SU-DHL-6 (cell line): ENCODE data around the gene SMIM43.

ENCODE experiments used
- H2AFZ ChIP-seq: fragments of 200-600 bp; sonication (generic); 2 replicates; pipeline ENCODE4 v1.6.1; 2014; ENCODE audit warnings: low read depth, mild to moderate bottlenecking, moderate library complexity, mixed read lengths, antibody characterized with exemption, low read length; ENCODE audit not compliant: severe bottlenecking
- H3F3A ChIP-seq: fragments of 200-600 bp; shearing (Covaris generic); 2 replicates; pipeline ENCODE4 v1.6.0; 2016; ENCODE audit warnings: antibody characterized with exemption, mild to moderate bottlenecking; ENCODE audit not compliant: insufficient read depth
- H3K27ac ChIP-seq: fragments of 200-600 bp; sonication (generic); 2 replicates; pipeline ENCODE4 v1.5.1; 2016; ENCODE audit warnings: low read depth, mild to moderate bottlenecking, low read length, moderate library complexity, mixed read lengths
- H3K27me3 ChIP-seq: fragments of 200-600 bp; sonication (generic), shearing (Covaris generic); 2 replicates; pipeline ENCODE4 v1.6.0; 2014; ENCODE audit warnings: mild to moderate bottlenecking, low read length
- H3K36me3 ChIP-seq: fragments of 200-600 bp; sonication (generic); 2 replicates; pipeline ENCODE4 v1.6.1; 2014; ENCODE audit warnings: mild to moderate bottlenecking, low read length, mixed read lengths
- H3K4me2 ChIP-seq: fragments of 300-600, 200-600 bp; shearing (Covaris generic), sonication (generic); 2 replicates; pipeline ENCODE4 v1.6.0; 2014; ENCODE audit warnings: low read length, low read depth, mild to moderate bottlenecking; ENCODE audit not compliant: poor library complexity, severe bottlenecking
- H3K4me3 ChIP-seq: fragments of 200-600 bp; sonication (generic); 2 replicates; pipeline ENCODE4 v1.5.1; 2014; ENCODE audit warnings: antibody characterized with exemption, low read length, mild to moderate bottlenecking, mixed read lengths; ENCODE audit not compliant: insufficient read depth, poor library complexity, severe bottlenecking
- H3K79me2 ChIP-seq: fragments of 200-600 bp; sonication (generic); 2 replicates; pipeline ENCODE4 v1.6.1; 2014; ENCODE audit warnings: mild to moderate bottlenecking, low read length, moderate library complexity; ENCODE audit not compliant: insufficient read depth
- H3K9ac ChIP-seq: fragments of 200-600 bp; sonication (generic); 2 replicates; pipeline ENCODE4 v1.7.0; 2014; ENCODE audit warnings: mild to moderate bottlenecking, low read length
- H3K9me2 ChIP-seq: fragments of 200-600 bp; sonication (generic); replicated peaks from 2 replicates; pipeline ENCODE4 v1.6.1; 2014; ENCODE audit warnings: low read length; ENCODE audit not compliant: insufficient read depth
- H3K9me3 ChIP-seq: fragments of 200-600 bp; sonication (generic); 2 replicates; pipeline ENCODE4 v1.6.1; 2014; ENCODE audit warnings: low read length, mixed read lengths; ENCODE audit not compliant: insufficient read depth
- H4K20me1 ChIP-seq: fragments of 200-600 bp; sonication (generic); 2 replicates; pipeline ENCODE4 v1.6.1; 2014; ENCODE audit warnings: low read depth, mild to moderate bottlenecking, antibody characterized with exemption, low read length, moderate library complexity, mixed read lengths
- EZH2phosphoT487 ChIP-seq: fragments of 200-600 bp; sonication (generic), shearing (Covaris generic); conservative IDR thresholded peaks from 2 replicates; pipeline ENCODE4 v1.6.1; 2018; ENCODE audit warnings: mild to moderate bottlenecking, antibody characterized with exemption, low read length, moderate library complexity, mixed read lengths
- TF ChIP-seq, protein P1 (sequence below): fragments of 200-600 bp; sonication (generic); IDR thresholded peaks from one replicate; pipeline ENCODE4 v1.5.1; 2017; ENCODE audit warnings: antibody characterized with exemption, mild to moderate bottlenecking, low read length, moderate library complexity; ENCODE audit not compliant: insufficient read depth, poor library complexity, severe bottlenecking

SMIM43 gene

GRCh38 chr4:121776610-121777401, 11.8 kb upstream of the SMIM43 start:
- Histone ChIP-seq H3K9ac (no peak overlapping the region), H4K20me1 (no peaks in the 10 kb centered on the region), H3K36me3 (no peaks in the 10 kb centered on the region), H3K27me3 (no peaks in the 10 kb centered on the region), H3K27ac (no peak overlapping the region), H3K79me2 (no peaks in the 10 kb centered on the region), H3K9me2 (no peaks in the 10 kb centered on the region), H3K4me3 (no peak overlapping the region), H3K9me3 (no peaks in the 10 kb centered on the region), H2AFZ (no peak overlapping the region), H3K4me2 (no peak overlapping the region), H3F3A (no peaks in the 10 kb centered on the region)
- TF ChIP-seq EZH2phosphoT487, result no peak
- TF ChIP-seq, protein P1, sequence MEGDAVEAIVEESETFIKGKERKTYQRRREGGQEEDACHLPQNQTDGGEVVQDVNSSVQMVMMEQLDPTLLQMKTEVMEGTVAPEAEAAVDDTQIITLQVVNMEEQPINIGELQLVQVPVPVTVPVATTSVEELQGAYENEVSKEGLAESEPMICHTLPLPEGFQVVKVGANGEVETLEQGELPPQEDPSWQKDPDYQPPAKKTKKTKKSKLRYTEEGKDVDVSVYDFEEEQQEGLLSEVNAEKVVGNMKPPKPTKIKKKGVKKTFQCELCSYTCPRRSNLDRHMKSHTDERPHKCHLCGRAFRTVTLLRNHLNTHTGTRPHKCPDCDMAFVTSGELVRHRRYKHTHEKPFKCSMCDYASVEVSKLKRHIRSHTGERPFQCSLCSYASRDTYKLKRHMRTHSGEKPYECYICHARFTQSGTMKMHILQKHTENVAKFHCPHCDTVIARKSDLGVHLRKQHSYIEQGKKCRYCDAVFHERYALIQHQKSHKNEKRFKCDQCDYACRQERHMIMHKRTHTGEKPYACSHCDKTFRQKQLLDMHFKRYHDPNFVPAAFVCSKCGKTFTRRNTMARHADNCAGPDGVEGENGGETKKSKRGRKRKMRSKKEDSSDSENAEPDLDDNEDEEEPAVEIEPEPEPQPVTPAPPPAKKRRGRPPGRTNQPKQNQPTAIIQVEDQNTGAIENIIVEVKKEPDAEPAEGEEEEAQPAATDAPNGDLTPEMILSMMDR, result no peak

- H3K9me2 ChIP-seq, result no peaks in the 10 kb centered on the region
- H3K4me3 ChIP-seq, result no peak overlapping the region
- no peaks in the 10 kb centered on the region for H3F3A ChIP-seq
- no peaks in the 10 kb centered on the region for H3K79me2 ChIP-seq
- no peaks in the 10 kb centered on the region for H3K36me3 ChIP-seq
- H2AFZ ChIP-seq, result no peak overlapping the region
- H3K9me3 ChIP-seq, result no peaks in the 10 kb centered on the region
- H4K20me1 ChIP-seq, result no peaks in the 10 kb centered on the region
- H3K27ac ChIP-seq, result no peak overlapping the region
- no peak overlapping the region for H3K4me2 ChIP-seq
- H3K9ac ChIP-seq, result no peak overlapping the region
- no peaks in the 10 kb centered on the region for H3K27me3 ChIP-seq
- TF ChIP-seq, protein P1, result no peak
- no peak for TF ChIP-seq EZH2phosphoT487
Observed at GRCh38 chr4:121773883-121774282, 8.9 kb upstream of the SMIM43 start.

DNA sequence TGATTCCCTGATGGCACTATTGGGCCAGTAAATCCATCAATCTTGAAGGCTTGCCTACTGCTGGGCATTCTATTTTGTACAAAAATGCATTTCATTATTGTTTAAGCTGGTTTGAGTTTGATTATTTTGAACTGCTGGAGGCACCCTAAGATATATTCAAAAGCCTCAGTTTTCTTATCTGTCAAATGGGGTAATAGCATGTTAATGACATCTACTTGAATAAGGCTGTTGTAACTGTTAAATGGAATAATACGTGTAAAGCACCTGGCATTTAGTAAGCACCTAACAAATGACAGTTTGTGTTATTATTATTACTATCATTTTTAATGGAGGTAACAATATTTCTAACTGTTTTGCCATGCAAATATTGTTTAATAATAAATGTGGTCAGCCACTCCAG, 6.9 kb upstream of the SMIM43 start:
- Histone ChIP-seq H3K36me3 (no peaks in the 10 kb centered on the region), H3K9me3 (no peaks in the 10 kb centered on the region), H3K9ac (no peak overlapping the region), H3F3A (no peaks in the 10 kb centered on the region), H3K27ac (no peak overlapping the region), H3K79me2 (no peaks in the 10 kb centered on the region), H3K9me2 (no peaks in the 10 kb centered on the region), H4K20me1 (no peaks in the 10 kb centered on the region), H3K4me3 (no peak overlapping the region), H2AFZ (no peak overlapping the region), H3K27me3 (no peaks in the 10 kb centered on the region), H3K4me2 (no peak overlapping the region)
- TF ChIP-seq, protein P1, result no peak
- no peak for TF ChIP-seq EZH2phosphoT487
